GM12878 (cell line): ENCODE data around the gene LYG2. TPM values are rescaled to one million over a fixed set of nuclear protein-coding genes. Genes with fewer than 3 reads are reported as not detected.
"Not testable (repeated sequence)": the region's sequence is repeated elsewhere in the genome, so short reads cannot be mapped to it uniquely, and the experiment has no call there.

ENCODE experiments used
- ATAC-seq: fragments of 200-7000 bp; cut with Tn5 transposase; 3 replicates; pipeline ENCODE4 v1.9.1; 2020; ENCODE audit warnings: mild to moderate bottlenecking, moderate library complexity
- BruUV-seq: library from RNA; stranded (reverse); fragments of 400-500 nt; replicated peaks from 2 replicates; lab custom pipeline; 2021; lab: Mats Ljungman, UMichigan
- CTCF ChIA-PET: fragments of 300-600 bp; sonication (Branson Sonifier 250); formaldehyde crosslinking; extraction: SDS; loops from one replicate; lab custom pipeline; 2021; ENCODE audit warnings: inconsistent platforms; lab: Yijun Ruan, JAX
- POLR2A ChIA-PET: fragments of 350-600 bp; formaldehyde crosslinking; extraction: SDS; loops from one replicate; lab custom pipeline; 2021; ENCODE audit warnings: inconsistent platforms; lab: Charles Lee
- RAD21 ChIA-PET: fragments of 300-600 bp; sonication (Branson Sonifier 250); formaldehyde crosslinking; loops from one replicate; lab custom pipeline; 2023; ENCODE audit warnings: antibody characterized with exemption; ENCODE audit not compliant: unreplicated experiment; lab: Charles Lee
- SMC1A ChIA-PET: fragments of 300-600 bp; sonication (Branson Sonifier 250); formaldehyde crosslinking; loops from one replicate; lab custom pipeline; 2023; ENCODE audit not compliant: unreplicated experiment, uncharacterized antibody; lab: Charles Lee
- DNase-seq: peaks from one replicate; pipeline ENCODE4 v3.0.0-alpha.2; 2011; ENCODE audit warnings: low read depth, low spot score
- FAIRE-seq: peaks from 3 replicates; lab custom pipeline; 2011; peaks lifted over from hg19 to GRCh38; lab: Jason Lieb, UNC
- H2AFZ ChIP-seq: 2 replicates; pipeline ENCODE4 v1.6.0; 2011; ENCODE audit warnings: low read depth, low read length, control low read depth; ENCODE audit not compliant: control insufficient read depth
- H3K27ac ChIP-seq: 2 replicates; pipeline ENCODE4 v1.5.1; 2011; ENCODE audit warnings: control low read depth; ENCODE audit not compliant: control insufficient read depth, insufficient read depth
- H3K27me3 ChIP-seq, 2 experiments: replicated peaks in 1 of 2; 2 replicates each; pipeline versions ENCODE4 v1.6.0 to v1.6.1; 2011; ENCODE audit warnings: low read length in 1 of 2; ENCODE audit not compliant: control insufficient read depth in 2 of 2, insufficient read depth in 2 of 2
- H3K36me3 ChIP-seq, 2 experiments: 2 replicates each; pipeline ENCODE4 v1.5.1; 2011; ENCODE audit warnings: low read length in 1 of 2; ENCODE audit not compliant: control insufficient read depth in 2 of 2, insufficient read depth in 2 of 2
- H3K4me1 ChIP-seq: 2 replicates; pipeline ENCODE4 v1.6.1; 2011; ENCODE audit warnings: mild to moderate bottlenecking, low read length, moderate library complexity, mixed read lengths; ENCODE audit not compliant: control insufficient read depth, insufficient read depth
- H3K4me2 ChIP-seq: 2 replicates; pipeline ENCODE4 v1.6.0; 2011; ENCODE audit warnings: control low read depth; ENCODE audit not compliant: control insufficient read depth, insufficient read depth
- H3K4me3 ChIP-seq: fragments of 200-600 bp; sonication (generic); 2 replicates; pipeline ENCODE4 v1.5.1; 2016
- H3K79me2 ChIP-seq: 2 replicates; pipeline ENCODE4 v1.6.0; 2011; ENCODE audit warnings: low read length; ENCODE audit not compliant: control insufficient read depth, insufficient read depth
- H3K9ac ChIP-seq: 2 replicates; pipeline ENCODE4 v1.8.0; 2011; ENCODE audit warnings: low read length, control low read depth, mixed read lengths; ENCODE audit not compliant: control insufficient read depth, insufficient read depth
- H3K9me3 ChIP-seq: replicated peaks from 3 replicates; pipeline ENCODE4 v1.5.1; 2011; ENCODE audit warnings: mild to moderate bottlenecking, low read length; ENCODE audit not compliant: control insufficient read depth, insufficient read depth
- H4K20me1 ChIP-seq: 2 replicates; pipeline ENCODE4 v1.6.0; 2011; ENCODE audit not compliant: control insufficient read depth, insufficient read depth
- WGBS: methylation state at CpG from one replicate; pipeline ENCODE4 v1.1.6; 2016; ENCODE audit warnings: low lambda C conversion rate; ENCODE audit not compliant: insufficient replicate concordance, insufficient coverage; ENCODE audit errors: missing lambda C conversion rate; 5-methylcytosine and 5-hydroxymethylcytosine counted together
- in situ Hi-C: fragments of 300-500 bp; cut with MboI; formaldehyde crosslinking; loops from 9 replicates; pipeline ENCODE4 v1.14.3; 2018; ENCODE audit warnings: mixed read lengths
- intact Hi-C: fragments of 100-400 bp; cut with micrococcal nuclease; formaldehyde crosslinking; loops from one replicate; pipeline ENCODE4 v1.14.2; 2022; ENCODE audit not compliant: unreplicated experiment
- polyA plus RNA-seq, 11 experiments: library from polyadenylated mRNA; depleted of rRNA in 4 of 11; unstranded in 6 of 11; stranded (reverse) in 5 of 11; fragments of >200 nt; fragmentation: Nextera tagmentation in 4 of 11; fragmentation: Illumina TruSeq in 1 of 11; extraction: Ambion mirVana in 4 of 11; extraction: Trizol in 1 of 11; gene quantifications; 1 replicate in 1 of 11; 2 replicates in 10 of 11; pipeline versions ENCODE4 v1.2.1 to v1.2.3, GENCODE V29; 2011 to 2016; ENCODE audit warnings: inconsistent platforms in 2 of 11, missing spikeins in 2 of 11, low read depth in 1 of 11
- small RNA-seq: library from RNA; depleted of rRNA; stranded (forward); fragments of <200 nt; gene quantifications from one replicate; pipeline ENCODE3, GENCODE V24; 2014
- total RNA-seq, 4 experiments: library from RNA; depleted of rRNA in 3 of 4; stranded (reverse); fragments of >200 nt in 3 of 4; fragmentation: Illumina TruSeq in 1 of 4; extraction: Trizol in 1 of 4; gene quantifications; 2 replicates each; pipeline versions ENCODE4 v1.2.1 to v1.2.3, GENCODE V29; 2013 to 2021

LYG2 gene
- total and polyA plus RNA-seq, 10 of the 15 experiments (the other 5 are each of a cell fraction or from before 2014, with no cell fraction given) = 0.11 to 0.95 (median 0.37) TPM; not detected in 6

DNA sequence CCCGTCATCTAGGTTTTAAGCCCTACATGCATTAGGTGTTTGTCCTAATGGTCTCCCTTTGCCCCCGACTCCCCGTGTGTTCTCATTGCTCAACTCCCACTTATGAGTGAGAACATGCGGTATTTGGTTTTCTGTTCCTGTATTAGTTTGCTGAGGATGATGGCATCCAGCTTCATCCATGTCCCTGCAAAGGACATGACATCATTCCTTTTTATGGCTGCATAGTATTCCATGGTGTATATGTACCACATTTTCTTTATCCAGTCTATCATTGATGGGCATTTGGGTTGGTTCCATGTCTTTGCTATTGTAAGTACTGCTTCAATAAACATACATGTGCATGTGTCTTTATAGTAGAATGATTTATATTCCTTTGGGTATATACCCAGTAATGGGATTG, 63.1 kb downstream of the LYG2 start:
- in situ Hi-C loops = loop anchor here (25.0 kb wide), 1 partner anchor 295 kb away; the partner anchor contains the start of gene REV1
- H3K4me2 ChIP-seq, H3K27me3 ChIP-seq, H3K4me1 ChIP-seq, intact Hi-C loops, RAD21 ChIA-PET, H3K9me3 ChIP-seq, H3K4me3 ChIP-seq, POLR2A ChIA-PET, BruUV-seq, ATAC-seq, DNase-seq, H4K20me1 ChIP-seq, SMC1A ChIA-PET, CTCF ChIA-PET, H2AFZ ChIP-seq, H3K79me2 ChIP-seq, H3K27ac ChIP-seq, H3K9ac ChIP-seq, FAIRE-seq: not testable (repeated sequence)
- H3K36me3 ChIP-seq = peaks cover under 1 to 16% of the 10 kb centered on the region in 2 experiments; a peak in 2 of 4 replicates
- 94% methylated on average over 4 of the region's 4 CpGs for WGBS

Small RNA genes within 50 kb of the gene (small RNA-seq; reads per million reads assigned to genes)
- gene AC092587.1 = not detected

Other genes starting within 250 kb of the LYG2 start
Only the 7 nearest of the 9 such genes appear.
- 5.6 and 6.3 TPM in 2 replicates for gene TSGA10, start 100.7 kb downstream of the LYG2 start, total RNA-seq (2014; rRNA removed)
- gene TSGA10, start 100.7 kb downstream of the LYG2 start, total RNA-seq (2014; rRNA removed; fragmentation: Illumina TruSeq; extraction: Trizol) = 13.4 and 14.5 TPM in 2 replicates
- 6.2 and 7.2 TPM in 2 replicates for gene TSGA10, start 100.7 kb downstream of the LYG2 start, total RNA-seq (2021)
- gene TSGA10, start 100.7 kb downstream of the LYG2 start, polyA plus RNA-seq (2011; rRNA removed) = 4.6 and 5.3 TPM in 2 replicates
- 7.9 and 9.1 TPM in 2 replicates for gene TSGA10, start 100.7 kb downstream of the LYG2 start, polyA plus RNA-seq (2014; fragmentation: Illumina TruSeq; extraction: Trizol)
- gene TSGA10, start 100.7 kb downstream of the LYG2 start, polyA plus RNA-seq (2014; fragmentation: Nextera tagmentation; extraction: Ambion mirVana) = 10 to 100 TPM; 10.2 to 11.6 TPM
- 5.3 TPM in 2 replicates for gene TSGA10, start 100.7 kb downstream of the LYG2 start, polyA plus RNA-seq (2014; rRNA removed)
- 10 to 100 TPM in 1 of 2 experiments, 1 to 10 TPM in 1; 8.1 to 13.5 TPM for gene TSGA10, start 100.7 kb downstream of the LYG2 start, polyA plus RNA-seq (2016; fragmentation: Nextera tagmentation; extraction: Ambion mirVana)
- 8.0 and 8.3 TPM in 2 replicates for gene LIPT1, start 100.7 kb downstream of the LYG2 start, total RNA-seq (2014; rRNA removed)
- gene LIPT1, start 100.7 kb downstream of the LYG2 start, total RNA-seq (2014; rRNA removed; fragmentation: Illumina TruSeq; extraction: Trizol) = 10.4 and 10.9 TPM in 2 replicates
- 7.2 and 8.5 TPM in 2 replicates for gene LIPT1, start 100.7 kb downstream of the LYG2 start, total RNA-seq (2021)
- 15.5 and 22.3 TPM in 2 replicates for gene LIPT1, start 100.7 kb downstream of the LYG2 start, polyA plus RNA-seq (2011; rRNA removed)
- 13.0 and 16.9 TPM in 2 replicates for gene LIPT1, start 100.7 kb downstream of the LYG2 start, polyA plus RNA-seq (2014; fragmentation: Illumina TruSeq; extraction: Trizol)
- gene LIPT1, start 100.7 kb downstream of the LYG2 start, polyA plus RNA-seq (2014; fragmentation: Nextera tagmentation; extraction: Ambion mirVana) = 10 to 100 TPM; 14.4 to 15.3 TPM
- gene LIPT1, start 100.7 kb downstream of the LYG2 start, polyA plus RNA-seq (2014; rRNA removed) = 8.4 and 9.4 TPM in 2 replicates
- 10 to 100 TPM; 10.8 TPM for gene LIPT1, start 100.7 kb downstream of the LYG2 start, polyA plus RNA-seq (2016; fragmentation: Nextera tagmentation; extraction: Ambion mirVana)
- 36.9 and 47.4 TPM in 2 replicates for gene MITD1, start 74.6 kb downstream of the LYG2 start, total RNA-seq (2014; rRNA removed)
- 68.1 and 74.9 TPM in 2 replicates for gene MITD1, start 74.6 kb downstream of the LYG2 start, total RNA-seq (2014; rRNA removed; fragmentation: Illumina TruSeq; extraction: Trizol)
- gene MITD1, start 74.6 kb downstream of the LYG2 start, total RNA-seq (2021) = 33.0 and 35.6 TPM in 2 replicates
- 52.6 and 89.2 TPM in 2 replicates for gene MITD1, start 74.6 kb downstream of the LYG2 start, polyA plus RNA-seq (2011; rRNA removed)
- 74.3 and 90.7 TPM in 2 replicates for gene MITD1, start 74.6 kb downstream of the LYG2 start, polyA plus RNA-seq (2014; fragmentation: Illumina TruSeq; extraction: Trizol)
- 100 to 1,000 TPM; 106 to 116 TPM for gene MITD1, start 74.6 kb downstream of the LYG2 start, polyA plus RNA-seq (2014; fragmentation: Nextera tagmentation; extraction: Ambion mirVana)
- 46.6 and 61.9 TPM in 2 replicates for gene MITD1, start 74.6 kb downstream of the LYG2 start, polyA plus RNA-seq (2014; rRNA removed)
- 10 to 100 TPM; 61.2 to 65.1 TPM for gene MITD1, start 74.6 kb downstream of the LYG2 start, polyA plus RNA-seq (2016; fragmentation: Nextera tagmentation; extraction: Ambion mirVana)
- 40.2 and 45.5 TPM in 2 replicates for gene MRPL30, start 74.5 kb downstream of the LYG2 start, total RNA-seq (2014; rRNA removed)
- gene MRPL30, start 74.5 kb downstream of the LYG2 start, total RNA-seq (2014; rRNA removed; fragmentation: Illumina TruSeq; extraction: Trizol) = 51.3 TPM in 2 replicates
- 30.3 and 33.6 TPM in 2 replicates for gene MRPL30, start 74.5 kb downstream of the LYG2 start, total RNA-seq (2021)
- 39.8 and 64.5 TPM in 2 replicates for gene MRPL30, start 74.5 kb downstream of the LYG2 start, polyA plus RNA-seq (2011; rRNA removed)
- 63.3 and 94.8 TPM in 2 replicates for gene MRPL30, start 74.5 kb downstream of the LYG2 start, polyA plus RNA-seq (2014; fragmentation: Illumina TruSeq; extraction: Trizol)
- 10 to 100 TPM; 34.9 to 53.1 TPM for gene MRPL30, start 74.5 kb downstream of the LYG2 start, polyA plus RNA-seq (2014; fragmentation: Nextera tagmentation; extraction: Ambion mirVana)
- 32.2 and 39.9 TPM in 2 replicates for gene MRPL30, start 74.5 kb downstream of the LYG2 start, polyA plus RNA-seq (2014; rRNA removed)
- gene MRPL30, start 74.5 kb downstream of the LYG2 start, polyA plus RNA-seq (2016; fragmentation: Nextera tagmentation; extraction: Ambion mirVana) = 10 to 100 TPM; 35.7 to 42.8 TPM
- gene LYG1, start 45.5 kb upstream of the LYG2 start, total RNA-seq (2014; rRNA removed) = 0.34 and 0.60 TPM in 2 replicates
- gene LYG1, start 45.5 kb upstream of the LYG2 start, total RNA-seq (2014; rRNA removed; fragmentation: Illumina TruSeq; extraction: Trizol) = 0.27 and 0.41 TPM in 2 replicates
- 0.21 TPM in 1 of 2 replicates, not detected in the other for gene LYG1, start 45.5 kb upstream of the LYG2 start, total RNA-seq (2021)
- 1.3 TPM in 2 replicates for gene LYG1, start 45.5 kb upstream of the LYG2 start, polyA plus RNA-seq (2011; rRNA removed)
- gene LYG1, start 45.5 kb upstream of the LYG2 start, polyA plus RNA-seq (2014; fragmentation: Illumina TruSeq; extraction: Trizol) = 0.88 and 1.8 TPM in 2 replicates
- 1 to 10 TPM in 1 of 2 experiments, under 1 TPM in 1; 0.79 to 1.2 TPM for gene LYG1, start 45.5 kb upstream of the LYG2 start, polyA plus RNA-seq (2014; fragmentation: Nextera tagmentation; extraction: Ambion mirVana)
- gene LYG1, start 45.5 kb upstream of the LYG2 start, polyA plus RNA-seq (2014; rRNA removed) = 0.70 and 0.72 TPM in 2 replicates
- under 1 TPM; 0.33 to 0.83 TPM for gene LYG1, start 45.5 kb upstream of the LYG2 start, polyA plus RNA-seq (2016; fragmentation: Nextera tagmentation; extraction: Ambion mirVana)
- gene TXNDC9, start 80.7 kb upstream of the LYG2 start, total RNA-seq (2014; rRNA removed) = 37.4 and 45.4 TPM in 2 replicates
- 48.2 and 53.1 TPM in 2 replicates for gene TXNDC9, start 80.7 kb upstream of the LYG2 start, total RNA-seq (2014; rRNA removed; fragmentation: Illumina TruSeq; extraction: Trizol)
- 26.6 and 28.8 TPM in 2 replicates for gene TXNDC9, start 80.7 kb upstream of the LYG2 start, total RNA-seq (2021)
- gene TXNDC9, start 80.7 kb upstream of the LYG2 start, polyA plus RNA-seq (2011; rRNA removed) = 37.0 and 57.1 TPM in 2 replicates
- gene TXNDC9, start 80.7 kb upstream of the LYG2 start, polyA plus RNA-seq (2014; fragmentation: Illumina TruSeq; extraction: Trizol) = 48.6 and 56.8 TPM in 2 replicates
- 100 to 1,000 TPM; 136 to 170 TPM for gene TXNDC9, start 80.7 kb upstream of the LYG2 start, polyA plus RNA-seq (2014; fragmentation: Nextera tagmentation; extraction: Ambion mirVana)
- 23.0 and 27.0 TPM in 2 replicates for gene TXNDC9, start 80.7 kb upstream of the LYG2 start, polyA plus RNA-seq (2014; rRNA removed)
- 10 to 100 TPM; 76.0 to 77.3 TPM for gene TXNDC9, start 80.7 kb upstream of the LYG2 start, polyA plus RNA-seq (2016; fragmentation: Nextera tagmentation; extraction: Ambion mirVana)
- 37.6 and 42.0 TPM in 2 replicates for gene EIF5B, start 81.7 kb upstream of the LYG2 start, total RNA-seq (2014; rRNA removed)
- gene EIF5B, start 81.7 kb upstream of the LYG2 start, total RNA-seq (2014; rRNA removed; fragmentation: Illumina TruSeq; extraction: Trizol) = 33.9 and 38.7 TPM in 2 replicates
- gene EIF5B, start 81.7 kb upstream of the LYG2 start, total RNA-seq (2021) = 47.0 and 53.8 TPM in 2 replicates
- gene EIF5B, start 81.7 kb upstream of the LYG2 start, polyA plus RNA-seq (2011; rRNA removed) = 21.7 and 22.1 TPM in 2 replicates
- gene EIF5B, start 81.7 kb upstream of the LYG2 start, polyA plus RNA-seq (2014; fragmentation: Illumina TruSeq; extraction: Trizol) = 119 and 143 TPM in 2 replicates
- 10 to 100 TPM; 38.2 to 52.4 TPM for gene EIF5B, start 81.7 kb upstream of the LYG2 start, polyA plus RNA-seq (2014; fragmentation: Nextera tagmentation; extraction: Ambion mirVana)
- 36.7 and 37.2 TPM in 2 replicates for gene EIF5B, start 81.7 kb upstream of the LYG2 start, polyA plus RNA-seq (2014; rRNA removed)
- 10 to 100 TPM; 43.5 to 46.7 TPM for gene EIF5B, start 81.7 kb upstream of the LYG2 start, polyA plus RNA-seq (2016; fragmentation: Nextera tagmentation; extraction: Ambion mirVana)